ENCODE measurements around the gene HDAC4.

Gene HDAC4

DNA sequence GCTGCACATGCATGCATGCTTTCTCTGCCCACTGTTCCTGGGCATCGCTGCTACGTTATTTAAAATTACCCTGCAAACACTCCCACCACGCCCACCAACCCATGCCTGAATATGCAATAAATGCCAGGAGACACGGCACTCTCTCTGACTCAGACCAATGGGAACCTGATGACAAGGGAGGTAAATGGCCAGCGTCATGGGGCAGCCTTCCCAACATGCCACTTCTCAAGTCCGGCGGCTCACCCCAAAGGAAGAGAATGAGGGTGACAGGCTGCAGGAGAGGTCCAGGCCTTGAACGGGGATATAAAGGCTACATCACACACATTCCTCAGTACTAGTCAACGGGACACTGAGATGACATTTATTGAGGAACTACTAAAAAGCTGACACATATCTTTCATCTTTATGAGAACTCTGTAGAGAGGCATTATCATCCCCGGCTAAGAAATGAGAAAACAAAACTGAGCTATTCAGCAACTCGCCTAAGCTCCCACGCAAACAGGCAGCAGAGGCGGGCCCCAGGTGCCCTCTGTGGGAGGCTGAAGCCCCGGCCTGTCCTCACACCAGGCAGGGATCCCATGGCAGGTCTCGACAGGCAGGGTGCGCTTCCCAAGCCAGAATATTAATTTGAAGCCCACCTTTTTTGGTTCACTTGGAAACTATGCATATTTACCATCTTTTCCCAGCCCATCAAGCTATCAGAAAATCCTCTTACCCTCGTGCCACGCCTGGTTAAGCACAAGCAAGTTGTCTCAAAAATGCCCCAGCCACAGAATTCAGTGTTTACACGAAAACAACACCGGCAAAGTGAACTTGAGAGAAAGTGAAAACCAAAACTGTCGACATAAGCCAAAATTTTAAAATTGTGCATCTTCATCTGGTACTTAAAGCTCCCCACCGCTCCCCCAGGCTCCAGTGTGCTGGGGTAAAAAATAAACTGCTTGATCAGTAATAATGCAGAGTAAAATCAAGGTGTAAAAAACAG, 166.3 kb downstream of the HDAC4 start:
- no peak for DNase-seq (ENCODE audit: low read depth)

DNA sequence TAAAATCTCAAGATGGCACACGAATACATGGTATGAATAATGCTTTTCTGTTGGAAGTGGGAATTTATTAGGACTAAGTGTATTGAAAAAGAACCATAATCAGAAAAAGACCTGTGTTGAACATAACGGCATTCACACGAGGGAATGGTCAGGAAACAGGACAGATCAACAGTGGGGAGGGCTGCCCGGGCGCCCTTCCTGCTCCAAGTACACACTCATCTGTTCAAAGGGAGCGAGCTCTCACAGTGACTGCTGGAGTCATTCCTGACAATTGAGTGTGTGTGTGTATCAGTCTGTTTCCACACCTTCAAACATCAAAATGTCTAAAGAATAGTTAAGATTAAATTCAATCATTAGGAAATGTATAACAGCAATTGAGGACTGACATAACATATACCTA, 167.2 kb downstream of the HDAC4 start:
- no peak for DNase-seq (ENCODE audit: low read depth)

DNA sequence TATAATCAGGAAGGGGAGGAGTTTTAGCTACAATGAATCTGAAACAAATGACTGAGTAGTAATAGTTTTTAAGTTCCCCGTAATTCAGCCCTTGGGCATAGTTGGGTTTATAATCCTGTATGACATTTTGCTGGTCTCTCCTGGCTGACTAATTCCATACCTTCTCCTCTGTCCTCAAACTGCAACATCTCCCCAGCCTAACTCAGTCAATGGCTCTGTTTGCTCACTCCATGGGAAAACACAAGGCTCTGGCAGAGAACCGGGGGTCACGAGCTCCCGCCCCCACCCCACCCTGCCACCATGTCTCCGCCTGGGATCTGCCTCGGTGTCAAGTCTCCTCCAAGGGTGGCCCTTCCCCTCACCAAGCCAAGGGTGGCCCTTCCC, 168.6 kb downstream of the HDAC4 start:
- DNase-seq (ENCODE audit: low read depth) = no peak

DNA sequence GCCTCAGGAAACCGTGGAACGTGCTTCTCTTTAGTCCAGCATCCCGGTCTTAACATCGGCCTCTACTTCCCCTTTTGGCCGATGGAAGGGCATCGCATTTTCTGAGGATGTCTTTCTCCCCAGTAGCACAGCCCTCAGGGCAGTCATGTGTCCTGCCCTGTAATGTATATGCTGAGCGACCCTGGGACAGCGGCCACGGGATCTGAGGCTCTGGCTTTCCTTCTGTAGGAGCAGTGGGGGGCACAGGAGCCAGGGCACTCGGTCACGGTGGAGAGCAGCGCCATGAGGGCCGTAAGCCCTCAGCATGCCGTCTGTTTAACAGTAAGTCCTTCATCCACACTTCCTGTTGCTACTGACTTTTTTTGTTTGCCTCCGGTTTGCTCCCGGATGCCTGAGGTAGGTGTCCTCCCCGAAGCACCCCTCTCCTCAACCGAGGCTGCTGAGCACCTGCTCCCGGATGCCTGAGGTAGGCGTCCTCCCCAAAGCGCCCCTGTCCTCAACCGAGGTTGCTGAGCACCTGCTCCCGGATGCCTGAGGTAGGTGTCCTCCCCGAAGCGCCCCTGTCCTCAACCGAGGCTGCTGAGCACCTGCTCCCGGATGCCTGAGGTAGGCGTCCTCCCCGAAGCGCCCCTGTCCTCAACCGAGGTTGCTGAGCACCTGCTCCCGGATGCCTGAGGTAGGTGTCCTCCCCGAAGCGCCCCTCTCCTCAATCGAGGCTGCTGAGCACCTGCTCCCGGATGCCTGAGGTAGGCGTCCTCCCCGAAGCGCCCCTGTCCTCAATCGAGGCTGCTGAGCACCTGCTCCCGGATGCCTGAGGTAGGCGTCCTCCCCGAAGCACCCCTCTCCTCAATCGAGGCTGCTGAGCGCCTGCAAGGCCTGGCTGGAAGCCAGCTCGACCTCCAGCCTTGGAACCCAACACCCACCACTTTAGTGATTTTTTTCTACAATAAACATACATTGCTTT, 169.3 kb downstream of the HDAC4 start:
- no peak for DNase-seq (ENCODE audit: low read depth)

DNA sequence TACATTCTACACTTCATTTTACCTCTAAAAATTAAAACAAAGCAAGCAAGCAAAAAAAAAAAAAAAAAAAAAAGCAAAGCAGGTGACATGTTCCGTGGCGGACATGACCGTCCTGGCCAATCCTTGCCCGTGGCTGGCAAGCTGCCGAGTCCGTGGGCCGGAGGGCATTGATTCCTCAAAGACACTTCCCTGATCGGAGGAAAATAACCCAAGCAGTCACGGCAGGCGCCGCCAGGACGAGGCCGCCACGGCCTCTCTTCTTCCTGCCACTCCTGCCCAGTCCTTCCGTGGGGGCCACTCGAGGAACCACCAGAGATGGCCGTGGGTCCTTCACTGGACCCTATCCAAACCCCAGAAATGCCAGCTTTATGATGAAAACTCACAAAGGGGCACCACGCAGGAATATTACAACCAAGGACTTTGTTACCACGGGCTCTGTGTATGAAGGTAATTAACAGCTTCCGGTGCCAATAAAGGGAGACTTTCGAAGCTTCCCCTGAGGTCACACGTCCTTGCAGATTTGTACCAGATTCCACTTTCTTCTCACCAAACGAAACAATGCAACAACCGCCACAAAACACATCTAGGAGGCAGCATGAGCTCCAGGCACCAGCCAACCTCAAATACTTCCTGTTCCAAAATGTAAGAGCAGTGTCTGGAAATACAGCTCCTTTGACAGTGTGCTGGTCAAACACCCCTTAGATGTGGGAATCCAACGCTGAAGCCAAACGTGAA, 170.3 kb downstream of the HDAC4 start:
- DNase-seq (ENCODE audit: low read depth) = no peak

DNA sequence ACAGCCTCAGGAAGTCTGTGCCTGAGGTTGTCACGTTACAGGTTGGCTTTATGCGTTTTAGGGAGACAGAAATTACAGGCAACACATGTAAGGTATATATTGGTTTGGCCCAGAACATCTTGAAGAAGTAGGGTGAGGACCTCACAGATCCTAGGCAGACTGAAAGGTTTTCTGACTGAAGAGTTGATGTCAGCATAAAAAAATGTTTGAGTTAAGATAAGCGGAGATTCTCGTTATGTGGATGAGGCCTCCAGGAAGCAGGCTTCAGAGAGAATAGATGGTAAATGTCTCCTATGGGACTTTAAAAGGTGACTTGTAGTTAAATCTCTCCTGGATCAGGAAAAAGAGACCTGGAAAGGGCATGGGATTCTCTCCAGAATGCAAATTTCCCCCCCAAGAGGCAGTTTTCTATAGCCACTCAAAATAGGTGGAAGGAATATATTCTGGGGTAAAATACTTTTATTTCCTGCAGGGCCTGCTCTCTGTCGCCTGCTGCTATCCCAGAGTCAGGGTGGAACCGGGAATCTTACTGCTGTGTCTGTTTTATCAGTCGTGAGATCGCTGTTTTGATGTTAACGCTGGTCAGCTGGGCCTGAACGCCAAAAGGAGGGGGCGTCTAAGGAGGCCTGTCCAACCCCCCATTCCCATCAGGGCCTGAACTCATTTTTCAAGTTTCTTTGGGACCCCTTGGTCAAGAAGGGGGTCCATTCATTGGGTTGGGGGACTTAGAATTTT, 171.1 kb downstream of the HDAC4 start:
- DNase-seq (ENCODE audit: low read depth) = no peak

DNA sequence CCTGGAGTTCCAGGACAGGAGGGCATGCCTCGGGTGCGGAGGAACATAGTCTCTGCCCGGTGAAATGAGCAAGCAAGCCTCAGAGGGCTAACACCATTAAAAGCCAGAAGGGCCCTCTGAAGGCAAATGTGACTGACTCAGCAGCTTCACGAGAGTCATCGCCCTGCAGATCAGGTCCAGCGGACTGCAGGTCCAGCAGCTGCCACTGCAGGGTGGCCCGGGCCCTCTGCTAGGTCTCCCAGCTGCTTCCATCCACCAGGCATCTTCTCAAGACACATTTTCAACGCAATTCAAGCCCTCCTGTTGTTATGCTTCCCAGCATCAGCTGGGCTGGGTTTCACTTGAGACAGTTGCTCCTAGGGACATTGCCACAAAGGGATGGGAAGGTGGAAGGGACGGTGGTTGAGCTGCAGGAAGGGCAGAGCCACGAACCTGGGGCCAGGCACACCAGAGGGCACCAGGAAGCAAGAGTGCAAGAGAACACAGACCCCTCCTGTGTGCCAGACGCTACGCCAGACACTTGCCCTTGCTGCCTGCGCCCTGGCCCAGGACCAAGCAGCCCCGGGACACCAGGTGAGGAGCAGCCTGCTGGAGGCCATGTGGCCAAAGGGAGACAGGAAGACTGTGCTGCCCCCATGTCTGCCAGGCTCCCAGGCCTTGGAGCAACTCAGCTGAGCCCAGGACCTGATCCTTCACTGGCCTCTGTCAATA, 173.0 kb downstream of the HDAC4 start:
- no peak for DNase-seq (ENCODE audit: low read depth)

DNA sequence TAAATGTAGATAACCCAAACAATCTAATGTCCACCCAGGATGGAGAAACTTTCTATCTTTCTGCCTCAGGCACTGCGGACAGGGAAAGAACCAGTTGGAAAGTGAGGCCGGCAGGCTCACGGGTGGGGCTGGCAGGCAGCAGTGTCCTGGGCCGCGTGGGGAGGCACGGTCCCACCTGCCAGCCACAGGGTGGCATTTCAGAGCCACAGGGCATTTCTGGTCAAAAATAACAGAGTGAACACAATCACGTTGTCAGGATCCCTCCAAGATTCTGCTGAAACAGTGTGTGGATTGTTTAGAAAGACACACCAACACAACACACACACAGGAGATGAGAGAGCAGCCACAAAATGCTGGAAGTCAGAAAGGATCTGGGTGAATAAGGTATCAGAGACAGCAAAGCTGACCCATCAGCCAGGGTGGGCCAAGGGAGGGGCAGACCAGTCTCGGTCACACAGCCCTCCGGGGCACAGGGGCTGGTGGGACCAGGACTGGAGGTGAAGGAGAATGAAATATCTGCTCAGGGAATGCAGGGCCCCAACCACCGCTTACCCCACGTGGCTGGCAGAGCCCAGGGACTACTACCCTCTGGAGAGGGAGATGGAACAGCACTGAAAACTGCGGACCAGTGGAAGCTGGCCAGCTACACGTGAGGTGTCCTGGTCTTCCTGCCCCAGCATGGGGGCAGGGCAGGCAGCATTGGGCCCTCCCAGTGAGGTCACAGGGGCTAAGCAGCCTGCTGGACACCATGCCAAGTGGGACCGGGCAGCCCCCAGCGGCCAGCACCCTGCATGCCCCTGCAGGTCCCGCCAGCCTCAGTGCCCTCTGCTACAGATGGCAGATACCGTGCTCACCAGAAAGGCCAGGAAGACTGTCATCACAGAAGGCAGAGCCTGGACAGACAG, 173.9 kb downstream of the HDAC4 start:
- DNase-seq (ENCODE audit: low read depth) = no peak

DNA sequence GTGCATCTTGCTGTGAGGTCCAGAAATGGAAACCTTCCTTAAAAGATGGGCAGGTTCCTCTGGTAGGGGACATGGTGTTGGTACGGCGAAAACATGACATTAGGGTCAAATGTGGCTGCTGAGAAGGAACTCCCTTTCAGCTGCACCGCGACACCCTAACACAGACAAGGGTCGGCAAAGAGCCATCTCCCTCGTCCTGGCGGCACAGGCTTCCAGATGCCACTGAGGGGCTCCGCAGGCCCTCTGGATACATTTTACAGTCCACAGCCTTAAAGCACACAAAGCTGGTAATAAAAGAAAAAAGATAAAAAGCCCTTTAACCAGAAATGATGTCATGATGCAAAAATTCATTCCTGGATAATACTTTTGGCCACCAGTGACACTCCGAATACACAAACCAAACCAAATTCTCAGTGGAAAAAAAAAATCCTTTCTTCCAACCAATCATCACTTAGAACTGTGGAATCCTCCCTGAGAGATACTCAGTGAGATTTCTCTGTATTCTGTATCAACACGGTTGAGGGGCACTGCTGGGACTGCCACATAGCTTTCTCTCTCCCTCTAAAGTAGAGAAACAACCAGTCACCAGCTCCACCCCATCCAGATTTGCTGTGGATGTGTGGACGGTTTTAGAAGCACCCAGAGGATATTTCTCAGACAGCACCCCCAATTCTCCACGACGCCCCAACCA, 174.8 kb downstream of the HDAC4 start:
- DNase-seq (ENCODE audit: low read depth) = peak; percentile 34

DNA sequence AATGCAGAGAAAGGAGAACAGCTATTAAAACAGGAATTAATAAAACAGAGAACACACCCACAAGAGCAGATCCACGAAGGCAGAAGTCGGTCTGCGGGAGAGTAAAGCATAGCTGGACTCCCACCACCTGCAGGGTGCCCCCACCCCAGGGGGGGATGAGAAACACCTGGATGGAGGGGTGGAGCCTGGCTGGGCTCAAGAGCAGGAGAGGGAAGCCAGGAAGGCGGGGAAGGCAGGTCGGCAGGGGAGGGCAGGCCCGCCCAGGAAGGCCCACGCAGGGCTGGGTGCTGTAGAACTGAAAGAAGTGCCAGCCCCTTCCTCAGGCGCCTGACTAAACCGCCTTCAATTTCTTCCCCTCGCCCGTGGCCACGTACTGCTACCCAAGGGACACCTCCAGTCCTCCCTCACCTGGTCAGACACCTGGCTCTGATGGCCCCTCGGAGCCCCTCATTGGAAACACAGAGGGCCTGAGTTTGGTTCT, 175.4 kb downstream of the HDAC4 start:
- DNase-seq (ENCODE audit: low read depth) = no peak

DNA sequence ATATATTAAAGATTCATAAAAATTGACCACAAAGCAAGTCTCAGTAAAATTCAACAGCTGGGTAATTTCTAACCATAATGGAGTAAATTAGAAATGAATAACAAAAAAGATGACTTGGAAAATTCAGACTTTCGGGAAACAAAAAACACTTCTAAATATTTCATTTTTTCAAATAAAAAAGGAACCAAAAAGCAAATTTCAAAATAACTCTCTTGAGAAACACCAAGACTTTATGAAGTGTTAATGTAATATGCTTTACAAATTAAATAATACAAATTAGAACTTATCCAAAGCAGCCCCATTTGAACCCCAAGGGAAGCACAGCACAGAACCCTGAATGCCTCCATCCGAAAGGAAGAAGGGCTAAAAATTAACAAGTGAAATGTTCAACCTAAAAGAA, 175.9 kb downstream of the HDAC4 start:
- no peak for DNase-seq (ENCODE audit: low read depth)

DNA sequence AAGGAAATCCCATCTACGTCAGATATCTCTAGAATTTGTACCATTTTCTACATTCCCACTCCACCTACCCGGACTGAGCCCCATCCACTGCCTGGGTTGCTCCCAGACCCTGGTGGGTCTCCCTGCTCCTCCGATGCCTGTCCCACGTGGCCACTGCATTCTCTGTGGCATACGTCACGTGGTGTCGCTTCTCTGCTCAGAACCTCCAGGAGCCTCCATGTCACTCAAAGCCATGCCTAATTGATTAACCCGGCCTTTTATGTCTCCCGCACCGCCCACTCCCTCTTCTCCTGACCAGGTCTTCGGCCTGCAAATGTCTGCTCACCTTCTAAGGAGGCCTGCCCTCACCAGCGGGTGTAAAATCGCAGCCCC, 176.6 kb downstream of the HDAC4 start:
- DNase-seq (ENCODE audit: low read depth) = no peak

DNA sequence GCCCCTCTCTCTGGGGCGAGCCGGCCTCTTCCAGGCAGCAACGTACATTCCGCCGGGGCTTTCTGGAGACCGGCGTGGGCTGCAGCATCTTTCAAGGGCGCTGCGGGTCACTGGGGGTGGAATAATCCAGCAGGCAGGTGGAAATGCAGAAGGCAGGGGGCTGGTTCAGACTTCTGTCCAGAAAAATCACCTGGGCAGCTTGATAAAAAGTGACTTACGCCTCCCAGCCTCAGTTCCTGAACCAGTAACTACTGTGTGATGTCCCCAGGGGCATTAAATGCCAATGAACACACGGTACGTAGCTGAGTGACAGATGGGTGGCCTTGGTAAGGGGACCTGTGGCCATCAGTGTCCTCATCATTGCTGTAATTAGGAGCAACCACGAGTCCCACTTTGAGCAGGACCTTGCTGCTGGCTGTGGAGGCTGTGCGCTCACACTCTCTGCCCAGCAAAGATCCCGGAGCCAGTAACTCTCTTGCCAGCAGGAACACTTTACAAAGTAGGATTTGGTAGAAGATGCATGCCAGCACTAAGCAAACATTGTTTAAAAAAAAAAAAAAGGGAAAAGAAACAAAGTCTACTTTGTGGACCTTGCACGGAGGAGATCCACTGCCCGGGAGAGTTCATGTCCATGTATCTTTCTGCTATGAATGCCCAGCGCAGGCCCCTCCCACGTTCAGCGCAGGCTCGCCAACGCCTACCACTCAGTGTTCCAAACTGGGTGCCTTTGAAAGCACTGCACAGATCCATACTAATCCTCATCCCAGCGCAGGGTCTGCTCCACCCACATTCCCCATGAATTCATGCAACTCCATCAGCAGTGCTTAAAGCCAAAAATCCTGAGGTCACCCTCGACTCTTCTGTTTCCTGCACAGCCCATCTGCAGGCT, 177.3 kb downstream of the HDAC4 start:
- DNase-seq (ENCODE audit: low read depth) = peak; percentile 67

DNA sequence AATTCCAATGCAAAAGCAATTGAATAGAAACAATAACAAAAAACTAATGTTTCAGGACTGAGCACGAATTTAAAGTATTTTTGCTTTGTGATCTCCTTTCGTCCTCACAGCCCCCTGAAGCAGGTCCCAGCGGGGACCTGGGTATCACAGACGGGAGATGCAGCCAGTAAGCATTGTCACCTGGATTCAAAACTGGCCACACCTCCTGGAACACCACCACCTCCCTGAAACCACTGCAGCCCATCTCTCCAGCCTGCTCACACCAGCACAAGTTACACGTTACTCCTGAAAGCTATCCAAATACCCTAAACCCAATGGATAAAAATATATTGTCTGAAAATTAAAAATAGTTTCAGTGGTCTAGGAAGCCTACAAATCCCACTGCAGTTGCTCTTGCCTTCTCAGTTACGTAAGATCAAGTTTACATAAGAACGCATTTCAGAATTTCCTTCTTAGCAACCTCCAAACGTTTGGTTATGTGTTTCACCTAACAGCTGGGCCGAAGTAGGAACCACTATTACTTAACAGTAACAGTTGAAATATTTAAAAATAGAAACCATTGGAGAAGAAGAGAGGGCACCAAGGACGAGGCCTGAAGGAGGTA, 178.0 kb downstream of the HDAC4 start:
- peak; percentile 13 for DNase-seq (ENCODE audit: low read depth)

DNA sequence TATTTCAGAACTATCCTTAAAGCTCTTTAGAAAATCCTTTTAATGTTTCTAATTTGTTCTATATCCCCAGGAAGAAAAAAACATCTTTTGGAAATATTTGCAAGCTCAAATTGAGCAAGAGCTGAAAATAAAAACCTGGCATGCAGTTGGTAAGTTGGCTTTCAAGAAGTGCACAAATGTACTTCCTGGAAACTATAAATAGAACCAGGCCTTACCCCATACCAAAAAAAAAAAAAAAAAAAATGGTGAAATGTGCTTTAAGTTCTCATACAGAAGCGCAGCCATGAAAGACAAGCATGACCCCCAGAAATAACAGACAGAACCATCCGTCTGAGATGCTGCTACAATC, 178.5 kb downstream of the HDAC4 start:
- DNase-seq (ENCODE audit: low read depth) = peak; percentile 76

DNA sequence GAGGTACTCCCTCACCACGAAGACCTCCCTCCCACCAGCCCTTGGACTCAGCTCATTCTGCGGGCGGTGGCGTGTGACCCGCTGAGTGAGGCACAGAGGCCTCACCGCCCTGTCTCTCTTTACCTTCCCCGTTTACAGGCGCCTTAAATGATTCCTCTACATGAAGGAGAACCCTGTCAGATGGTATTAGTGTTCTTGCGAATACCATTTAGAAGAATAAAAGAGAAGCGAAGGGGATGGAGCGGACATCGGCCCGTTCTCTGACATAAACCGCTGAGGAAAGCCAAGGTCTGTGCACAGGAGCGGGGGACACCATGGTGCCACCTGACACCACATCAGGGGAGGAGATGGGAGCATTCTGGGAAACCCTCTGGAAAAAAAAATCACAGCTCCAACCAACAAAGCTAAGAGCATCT, 179.8 kb downstream of the HDAC4 start:
- no peak for DNase-seq (ENCODE audit: low read depth)

DNA sequence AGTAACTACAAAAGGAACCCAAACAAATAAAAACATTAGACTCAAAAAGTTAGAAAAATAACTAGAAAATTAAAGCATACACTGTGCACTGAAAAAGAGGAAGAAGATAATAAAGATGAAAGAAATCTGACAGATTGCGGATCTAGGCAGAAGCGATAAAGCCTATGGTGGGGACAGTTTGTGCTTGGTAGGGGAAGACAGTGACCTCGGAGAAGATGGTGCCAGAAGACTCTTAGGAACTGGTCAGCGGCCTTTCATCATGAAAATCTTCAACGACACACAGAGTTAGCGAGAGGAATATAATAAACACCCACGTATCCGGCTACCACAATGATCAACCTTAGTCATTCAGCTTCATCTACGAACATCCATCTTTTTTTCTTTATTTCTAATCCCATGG, 180.5 kb downstream of the HDAC4 start:
- DNase-seq (ENCODE audit: low read depth) = no peak
